Mammary epithelial cell (primary cell): ENCODE results near the gene PTP4A2.

Experiments used
- CTCF ChIP-seq, 2 donors: IDR thresholded peaks in 1 of 2; conservative IDR thresholded peaks in 1 of 2; 2 replicates each; pipeline ENCODE4 v1.5.1; 2011 to 2012; ENCODE audit warnings: inconsistent platforms in 2 of 2, low read length in 2 of 2, mild to moderate bottlenecking in 2 of 2, control low read depth in 1 of 2, low read depth in 1 of 2; ENCODE audit not compliant: insufficient read depth in 1 of 2; ENCODE audit errors: extremely low read depth in 1 of 2
- EZH2 ChIP-seq: IDR thresholded peaks from 2 replicates; pipeline ENCODE4 v1.6.1; 2012; ENCODE audit warnings: low read length, inconsistent platforms, borderline replicate concordance

- no peak for TF ChIP-seq CTCF (conservative IDR thresholded peaks at IDR 0.05 in 1 of 2, IDR thresholded peaks at IDR 0.05 in 1 of 2; ENCODE audit: extremely low read depth in 1 of 2, insufficient read depth in 1 of 2, low read depth in 1 of 2, low read length in 2 of 2)
- no peak for TF ChIP-seq EZH2
These were observed 27.2 kb downstream of the PTP4A2 start for GRCh38 chr1:31910933-31911332.
